K562 (cell line): ENCODE results near the gene ANKRD34A. TPM values are rescaled to one million over a fixed set of nuclear protein-coding genes. Genes with fewer than 3 reads are reported as not detected.

Experiments used
- BMI1 ChIP-seq: fragments of 150-350 bp; IDR thresholded peaks from 2 replicates; pipeline ENCODE4 v1.6.1; 2014; ENCODE audit warnings: low read length
- COPS2 ChIP-seq: fragments of 450-650 bp; conservative IDR thresholded peaks from 2 replicates; pipeline ENCODE4 v1.6.1; 2016; ENCODE audit warnings: mild to moderate bottlenecking, moderate library complexity
- DDX20 ChIP-seq: fragments of 450-650 bp; IDR thresholded peaks from 2 replicates; pipeline ENCODE4 v1.6.1; 2016; ENCODE audit warnings: missing genetic modification characterization, low read depth, mild to moderate bottlenecking, missing compliant biosample characterization, moderate library complexity
- DNMT1 ChIP-seq: fragments of 450-650 bp; IDR thresholded peaks from 2 replicates; pipeline ENCODE4 v1.6.1; 2016; ENCODE audit warnings: antibody characterized with exemption, mild to moderate bottlenecking
- ERF ChIP-seq: fragments of 450-650 bp; formaldehyde crosslinking; IDR thresholded peaks from 2 replicates; pipeline ENCODE4 v1.4.0; 2020; ENCODE audit warnings: mild to moderate bottlenecking, mixed read lengths
- HNRNPH1 ChIP-seq: fragments of 200-400 bp; formaldehyde crosslinking; optimal IDR thresholded peaks from 2 replicates; pipeline ENCODE3; 2017; ENCODE audit warnings: low read depth, mild to moderate bottlenecking, low read length, moderate library complexity
- KAT2B ChIP-seq: IDR thresholded peaks from one replicate; pipeline ENCODE4 v1.6.1; 2012; ENCODE audit warnings: low read depth, mild to moderate bottlenecking, control low read depth, inconsistent platforms, low read length, moderate library complexity
- PHF8 ChIP-seq: fragments of 200-600 bp; sonication (generic); IDR thresholded peaks from 2 replicates; pipeline ENCODE4 v1.6.1; 2012; ENCODE audit warnings: mixed run types, mild to moderate bottlenecking, inconsistent platforms, low read length, moderate library complexity, borderline replicate concordance
- TFAP4 ChIP-seq: sonication (generic); formaldehyde crosslinking; IDR thresholded peaks from 2 replicates; pipeline ENCODE4 v1.8.0; 2022; ENCODE audit warnings: missing genetic modification reagents, mild to moderate bottlenecking, moderate library complexity, borderline replicate concordance
- ZBTB43 ChIP-seq: sonication (generic); formaldehyde crosslinking; IDR thresholded peaks from 2 replicates; pipeline ENCODE4 v1.8.0; 2023; ENCODE audit warnings: mild to moderate bottlenecking, missing genetic modification reagents
- ZBTB8A ChIP-seq: fragments of 450-650 bp; IDR thresholded peaks from 2 replicates; pipeline ENCODE4 v1.6.1; 2018; ENCODE audit warnings: mild to moderate bottlenecking, moderate library complexity; ENCODE audit not compliant: partially characterized antibody
- ZFPM2 ChIP-seq: fragments of 250-450 bp; sonication (Bioruptor Pico); IDR thresholded peaks from 2 replicates; pipeline ENCODE4 v1.5.1; 2022; ENCODE audit warnings: mild to moderate bottlenecking
- ZNF263 ChIP-seq: sonication (generic); formaldehyde crosslinking; IDR thresholded peaks from 2 replicates; pipeline ENCODE4 v1.8.0; 2022; ENCODE audit warnings: mild to moderate bottlenecking, missing genetic modification reagents, borderline replicate concordance
- ZNF699 ChIP-seq: fragments of 250-450 bp; sonication (Bioruptor Pico); IDR thresholded peaks from 2 replicates; pipeline ENCODE4 v1.8.0; 2021; ENCODE audit warnings: mild to moderate bottlenecking, moderate library complexity; ENCODE audit not compliant: insufficient replicate concordance
- ZNF766 ChIP-seq: fragments of 200-800 bp; sonication (Bioruptor generic); conservative IDR thresholded peaks from 2 replicates; pipeline ENCODE4 v1.6.1; 2016; ENCODE audit warnings: missing genetic modification characterization, missing compliant biosample characterization
- polyA plus RNA-seq, 8 experiments: library from polyadenylated mRNA; depleted of rRNA in 4 of 8; stranded (reverse) in 5 of 8; unstranded in 3 of 8; fragments of >200 nt; fragmentation: Nextera tagmentation in 2 of 8; fragmentation: Illumina TruSeq in 1 of 8; extraction: Ambion mirVana in 2 of 8; extraction: Trizol in 1 of 8; gene quantifications; 2 replicates each; pipeline versions ENCODE4 v1.2.1 to v1.2.3, GENCODE V29; 2011 to 2014; ENCODE audit warnings: inconsistent platforms in 1 of 8, missing spikeins in 1 of 8
- total RNA-seq, 7 experiments: library from RNA; depleted of rRNA in 6 of 7; stranded (reverse); fragments of >200 nt in 6 of 7; fragmentation: Illumina TruSeq in 2 of 7; extraction: Trizol in 2 of 7; gene quantifications; 2 replicates each; pipeline versions ENCODE4 v1.2.1 to v1.2.3, GENCODE V29; 2011 to 2021; ENCODE audit warnings: low replicate concordance in 1 of 7
- TF ChIP-seq, protein P1 (sequence below): fragments of 150-350 bp; conservative IDR thresholded peaks from 2 replicates; pipeline ENCODE4 v1.6.1; 2014; ENCODE audit warnings: low read length
- TF ChIP-seq, protein P2 (sequence below): sonication (generic); formaldehyde crosslinking; IDR thresholded peaks from 2 replicates; pipeline ENCODE4 v1.8.1; 2023; ENCODE audit warnings: mild to moderate bottlenecking, missing genetic modification reagents
- TF ChIP-seq, protein P3 (sequence below): fragments of 450-650 bp; formaldehyde crosslinking; IDR thresholded peaks from 2 replicates; pipeline ENCODE4 v1.4.0; 2020; ENCODE audit warnings: mild to moderate bottlenecking, mixed read lengths

Gene ANKRD34A
- total and polyA plus RNA-seq, 9 of the 15 experiments (the other 6 are each of a cell fraction or from before 2014, with no cell fraction given), result 0.06 to 1.6 (median 0.43) TPM

DNA sequence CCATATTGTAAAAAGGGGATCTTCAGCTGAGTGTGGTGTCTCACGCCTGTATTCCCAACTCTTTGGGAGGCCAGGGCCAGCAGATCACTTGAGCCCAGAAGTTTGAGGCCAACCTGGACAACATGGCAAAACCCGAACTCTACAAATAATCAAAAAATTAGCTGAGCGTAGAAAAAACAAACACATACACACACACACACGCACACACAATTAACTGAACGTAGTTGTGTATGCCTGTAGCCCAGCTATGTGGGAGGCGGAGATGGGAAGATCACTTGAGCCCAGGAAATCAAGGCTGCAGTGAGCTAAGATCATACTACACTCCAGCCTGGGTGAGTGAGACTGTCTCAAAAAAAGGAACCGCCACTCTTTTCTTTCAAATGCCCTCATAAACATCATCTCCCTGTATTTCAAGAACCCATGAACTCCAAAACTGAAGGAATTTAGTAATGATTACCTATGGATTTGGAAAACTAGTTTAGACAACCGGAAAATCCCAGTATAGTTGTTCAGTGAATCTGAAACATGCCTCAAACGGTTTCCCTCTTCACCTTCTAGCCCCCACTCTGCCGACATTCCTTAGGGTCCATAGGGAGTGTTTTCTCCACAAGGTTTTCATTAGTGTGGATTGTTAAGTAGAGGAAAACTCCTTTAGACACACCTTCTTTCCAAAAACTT, 27.5 kb upstream of the ANKRD34A start (continued):
- TF ChIP-seq TFAP4 (no peak), PHF8 (no peak), BMI1 (no peak), KAT2B (no peak), ZNF263 (CRISPR knock-in tag) (no peak), ZBTB8A (no peak), DDX20 (tag) (no peak), DNMT1 (peak; percentile 24; the same call in 1 of the 2 replicates), HNRNPH1 (no peak), COPS2 (no peak), ERF (CRISPR knock-in tag) (peak; percentile 99), ZFPM2 (CRISPR knock-in tag) (peak; percentile 98), ZBTB43 (CRISPR knock-in tag) (no peak), ZNF766 (CRISPR knock-in tag) (no peak), ZNF699 (CRISPR knock-in tag) (no peak)
- TF ChIP-seq, protein P1, sequence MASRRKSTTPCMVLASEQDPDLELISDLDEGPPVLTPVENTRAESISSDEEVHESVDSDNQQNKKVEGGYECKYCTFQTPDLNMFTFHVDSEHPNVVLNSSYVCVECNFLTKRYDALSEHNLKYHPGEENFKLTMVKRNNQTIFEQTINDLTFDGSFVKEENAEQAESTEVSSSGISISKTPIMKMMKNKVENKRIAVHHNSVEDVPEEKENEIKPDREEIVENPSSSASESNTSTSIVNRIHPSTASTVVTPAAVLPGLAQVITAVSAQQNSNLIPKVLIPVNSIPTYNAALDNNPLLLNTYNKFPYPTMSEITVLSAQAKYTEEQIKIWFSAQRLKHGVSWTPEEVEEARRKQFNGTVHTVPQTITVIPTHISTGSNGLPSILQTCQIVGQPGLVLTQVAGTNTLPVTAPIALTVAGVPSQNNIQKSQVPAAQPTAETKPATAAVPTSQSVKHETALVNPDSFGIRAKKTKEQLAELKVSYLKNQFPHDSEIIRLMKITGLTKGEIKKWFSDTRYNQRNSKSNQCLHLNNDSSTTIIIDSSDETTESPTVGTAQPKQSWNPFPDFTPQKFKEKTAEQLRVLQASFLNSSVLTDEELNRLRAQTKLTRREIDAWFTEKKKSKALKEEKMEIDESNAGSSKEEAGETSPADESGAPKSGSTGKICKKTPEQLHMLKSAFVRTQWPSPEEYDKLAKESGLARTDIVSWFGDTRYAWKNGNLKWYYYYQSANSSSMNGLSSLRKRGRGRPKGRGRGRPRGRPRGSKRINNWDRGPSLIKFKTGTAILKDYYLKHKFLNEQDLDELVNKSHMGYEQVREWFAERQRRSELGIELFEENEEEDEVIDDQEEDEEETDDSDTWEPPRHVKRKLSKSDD, result no peak
- TF ChIP-seq, protein P2, sequence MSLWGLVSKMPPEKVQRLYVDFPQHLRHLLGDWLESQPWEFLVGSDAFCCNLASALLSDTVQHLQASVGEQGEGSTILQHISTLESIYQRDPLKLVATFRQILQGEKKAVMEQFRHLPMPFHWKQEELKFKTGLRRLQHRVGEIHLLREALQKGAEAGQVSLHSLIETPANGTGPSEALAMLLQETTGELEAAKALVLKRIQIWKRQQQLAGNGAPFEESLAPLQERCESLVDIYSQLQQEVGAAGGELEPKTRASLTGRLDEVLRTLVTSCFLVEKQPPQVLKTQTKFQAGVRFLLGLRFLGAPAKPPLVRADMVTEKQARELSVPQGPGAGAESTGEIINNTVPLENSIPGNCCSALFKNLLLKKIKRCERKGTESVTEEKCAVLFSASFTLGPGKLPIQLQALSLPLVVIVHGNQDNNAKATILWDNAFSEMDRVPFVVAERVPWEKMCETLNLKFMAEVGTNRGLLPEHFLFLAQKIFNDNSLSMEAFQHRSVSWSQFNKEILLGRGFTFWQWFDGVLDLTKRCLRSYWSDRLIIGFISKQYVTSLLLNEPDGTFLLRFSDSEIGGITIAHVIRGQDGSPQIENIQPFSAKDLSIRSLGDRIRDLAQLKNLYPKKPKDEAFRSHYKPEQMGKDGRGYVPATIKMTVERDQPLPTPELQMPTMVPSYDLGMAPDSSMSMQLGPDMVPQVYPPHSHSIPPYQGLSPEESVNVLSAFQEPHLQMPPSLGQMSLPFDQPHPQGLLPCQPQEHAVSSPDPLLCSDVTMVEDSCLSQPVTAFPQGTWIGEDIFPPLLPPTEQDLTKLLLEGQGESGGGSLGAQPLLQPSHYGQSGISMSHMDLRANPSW (CRISPR knock-in tag), result no peak
- TF ChIP-seq, protein P3, sequence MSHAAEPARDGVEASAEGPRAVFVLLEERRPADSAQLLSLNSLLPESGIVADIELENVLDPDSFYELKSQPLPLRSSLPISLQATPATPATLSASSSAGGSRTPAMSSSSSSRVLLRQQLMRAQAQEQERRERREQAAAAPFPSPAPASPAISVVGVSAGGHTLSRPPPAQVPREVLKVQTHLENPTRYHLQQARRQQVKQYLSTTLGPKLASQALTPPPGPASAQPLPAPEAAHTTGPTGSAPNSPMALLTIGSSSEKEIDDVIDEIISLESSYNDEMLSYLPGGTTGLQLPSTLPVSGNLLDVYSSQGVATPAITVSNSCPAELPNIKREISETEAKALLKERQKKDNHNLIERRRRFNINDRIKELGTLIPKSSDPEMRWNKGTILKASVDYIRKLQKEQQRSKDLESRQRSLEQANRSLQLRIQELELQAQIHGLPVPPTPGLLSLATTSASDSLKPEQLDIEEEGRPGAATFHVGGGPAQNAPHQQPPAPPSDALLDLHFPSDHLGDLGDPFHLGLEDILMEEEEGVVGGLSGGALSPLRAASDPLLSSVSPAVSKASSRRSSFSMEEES (CRISPR knock-in tag), result peak; percentile 54; the same call in 1 of the 2 replicates
